AG04449 (cell line): ENCODE data around the gene MESD.
"Not testable (repeated sequence)": the region's sequence is repeated elsewhere in the genome, so short reads cannot be mapped to it uniquely, and the experiment has no call there.

Experiments
- CTCF ChIA-PET: fragments of 350-600 bp; formaldehyde crosslinking; extraction: SDS; loops from one replicate; lab custom pipeline; 2021; ENCODE audit warnings: antibody characterized with exemption; lab: Yijun Ruan, JAX
- POLR2A ChIA-PET: fragments of 400-600, 350-600 bp; formaldehyde crosslinking; extraction: SDS; loops from one replicate; lab custom pipeline; 2020; ENCODE audit warnings: antibody characterized with exemption, inconsistent platforms; lab: Yijun Ruan, JAX
- DNase-seq: peaks from one replicate; pipeline ENCODE4 v3.0.0-alpha.2; 2010; ENCODE audit warnings: low read depth, low spot score
- H3K4me3 ChIP-seq: 2 replicates; pipeline ENCODE4 v1.5.1; 2011; ENCODE audit warnings: low read depth, mild to moderate bottlenecking, control low read depth, low read length
- CTCF ChIP-seq: IDR thresholded peaks from one replicate; pipeline ENCODE4 v1.5.1; 2011; ENCODE audit warnings: mild to moderate bottlenecking, moderate library complexity, low read length, control low read depth, inconsistent platforms; ENCODE audit not compliant: insufficient read depth; ENCODE audit errors: missing control alignments

Gene MESD

GRCh38 chr15:80969316-80969715 lies 20.3 kb downstream of the MESD start:
- no peak for DNase-seq
- ChIA-PET POLR2A (interaction anchor here (0.8 kb wide), 1 partner anchor 9 kb away, joined by 4 read pairs; no protein-coding TSS in a partner anchor), CTCF (interaction anchor here (0.7 to 7.0 kb wide), 41 partner anchors 7 to 652 kb away, joined by 3 to 121 read pairs (median 5); partner anchors contain the start of gene CEMIP)
- TF ChIP-seq CTCF, result no peak
- H3K4me3 ChIP-seq, result no peak overlapping the region

GRCh38 chr15:80967991-80968510 lies 21.6 kb downstream of the MESD start:
- H3K4me3 ChIP-seq, result no peak overlapping the region
- no peak for DNase-seq
- ChIA-PET POLR2A (interaction anchor here (1.7 kb wide), 1 partner anchor 189 kb away, joined by 7 read pairs; the partner anchor contains the start of gene CEMIP), CTCF (interaction anchor here (0.6 to 7.0 kb wide), 15 partner anchors 9 to 549 kb away, joined by 3 to 121 read pairs (median 29); partner anchors contain the start of gene CEMIP)
- TF ChIP-seq CTCF, result no peak

GRCh38 chr15:80967451-80967850 lies 22.2 kb downstream of the MESD start:
- POLR2A ChIA-PET, result interaction anchor here (1.7 kb wide), 1 partner anchor 188 kb away, joined by 7 read pairs; the partner anchor contains the start of gene CEMIP

GRCh38 chr15:80966431-80967197 lies 23.0 kb downstream of the MESD start:
- CTCF ChIA-PET, result interaction anchor here (0.8 to 7.0 kb wide), 9 partner anchors 8 to 547 kb away, joined by 3 to 121 read pairs (median 50); partner anchors contain the start of gene CEMIP
- DNase-seq, result no peak
- POLR2A ChIA-PET, result interaction anchor here (0.5 kb wide), 1 partner anchor 55 kb away, joined by 7 read pairs; no protein-coding TSS in a partner anchor
- H3K4me3 ChIP-seq, result no peak overlapping the region
- TF ChIP-seq CTCF, result no peak

More at GRCh38 chr15:80967451-80967850, 22.2 kb downstream of the MESD start:
- H3K4me3 ChIP-seq, result no peak overlapping the region
- CTCF ChIA-PET, result interaction anchor here (0.8 to 7.0 kb wide), 10 partner anchors 9 to 548 kb away, joined by 3 to 121 read pairs (median 50); partner anchors contain the start of gene CEMIP
- no peak for DNase-seq
- no peak for TF ChIP-seq CTCF

GRCh38 chr15:80965454-80965853 lies 24.2 kb downstream of the MESD start:
- POLR2A ChIA-PET, DNase-seq, CTCF ChIA-PET, H3K4me3 ChIP-seq: not testable (repeated sequence)

- no peak for TF ChIP-seq CTCF
- no peak overlapping the region for H3K4me3 ChIP-seq
- no peak for DNase-seq
- POLR2A ChIA-PET, result interaction anchor here (1.5 kb wide), 1 partner anchor 11 kb away, joined by 4 read pairs; no protein-coding TSS in a partner anchor
- CTCF ChIA-PET, result interaction anchor here (1.0 to 5.2 kb wide), 3 partner anchors 11 to 179 kb away, joined by 4 to 63 read pairs (median 9); partner anchors contain the start of gene CEMIP
These were observed 30.7 kb downstream of the MESD start for GRCh38 chr15:80958818-80959495.
